HG03520 (cell line): Measurements from ENCODE around the gene FBXL3.

Source experiments
- ATAC-seq: cut with Tn5 transposase; IDR thresholded peaks from one replicate; pipeline ENCODE4 v1.9.1; 2021; ENCODE audit warnings: mild to moderate bottlenecking, moderate library complexity; ENCODE audit not compliant: unreplicated experiment

The FBXL3 gene

GRCh38 chr13:77026861-77027621, at the start of gene FBXL3:
TSS of gene FBXL3 (minus strand) at chr13:77027159. CDS start at chr13:77021860, 5,299 bp downstream.
- peak; percentile 51 for ATAC-seq

GRCh38 chr13:77067519-77067918, 40.6 kb upstream of the FBXL3 start:
- ATAC-seq, result no peak

GRCh38 chr13:77065461-77066147, 38.6 kb upstream of the FBXL3 start:
- no peak for ATAC-seq

GRCh38 chr13:77062097-77062496, 35.1 kb upstream of the FBXL3 start:
- no peak for ATAC-seq

- no peak for ATAC-seq
Measured at GRCh38 chr13:77061362-77061761, 34.4 kb upstream of the FBXL3 start.

GRCh38 chr13:77056886-77057285, 29.9 kb upstream of the FBXL3 start:
- no peak for ATAC-seq

- ATAC-seq, result no peak
Measured at GRCh38 chr13:77056382-77056781, 29.4 kb upstream of the FBXL3 start.

GRCh38 chr13:77055158-77055557, 28.2 kb upstream of the FBXL3 start:
- ATAC-seq, result no peak

GRCh38 chr13:77053192-77053591, 26.2 kb upstream of the FBXL3 start:
- no peak for ATAC-seq

GRCh38 chr13:77048681-77049080, 21.7 kb upstream of the FBXL3 start:
- no peak for ATAC-seq

GRCh38 chr13:77047649-77048343, 20.8 kb upstream of the FBXL3 start:
- ATAC-seq, result no peak

GRCh38 chr13:77042566-77043177, 15.7 kb upstream of the FBXL3 start:
- ATAC-seq, result no peak

- ATAC-seq, result no peak
Measured at GRCh38 chr13:77040835-77041234, 13.9 kb upstream of the FBXL3 start.

- ATAC-seq, result no peak
Measured at GRCh38 chr13:77040076-77040475, 13.1 kb upstream of the FBXL3 start.

- ATAC-seq, result no peak
Measured at GRCh38 chr13:77038907-77039480, 12.0 kb upstream of the FBXL3 start.

GRCh38 chr13:77036279-77036678, 9.3 kb upstream of the FBXL3 start:
- no peak for ATAC-seq

- no peak for ATAC-seq
Measured at GRCh38 chr13:77034881-77035280, 7.9 kb upstream of the FBXL3 start.

- ATAC-seq, result no peak
Measured at GRCh38 chr13:77033717-77034302, 6.9 kb upstream of the FBXL3 start.

- no peak for ATAC-seq
Measured at GRCh38 chr13:77031656-77032243, 4.8 kb upstream of the FBXL3 start.

GRCh38 chr13:77029436-77029835, 2.5 kb upstream of the FBXL3 start:
- ATAC-seq, result no peak
